GM12878 (cell line): ENCODE results near the gene ASPHD1. TPM values are rescaled to one million over a fixed set of nuclear protein-coding genes. Genes with fewer than 3 reads are reported as not detected.

Experiments used
- CBFB ChIP-seq: IDR thresholded peaks from 2 replicates; pipeline ENCODE4 v1.6.1; 2016; ENCODE audit warnings: antibody characterized with exemption, low read depth
- CREB1 ChIP-seq: IDR thresholded peaks from 2 replicates; pipeline ENCODE4 v1.6.1; 2012; ENCODE audit warnings: low read depth, mild to moderate bottlenecking, inconsistent platforms
- CREM ChIP-seq: IDR thresholded peaks from 2 replicates; pipeline ENCODE4 v1.6.1; 2014; ENCODE audit warnings: antibody characterized with exemption, low read depth
- EZH2 ChIP-seq: IDR thresholded peaks from 2 replicates; pipeline ENCODE4 v1.6.1; 2012; ENCODE audit warnings: low read depth, mild to moderate bottlenecking, control low read depth, inconsistent platforms, low read length, borderline replicate concordance; ENCODE audit not compliant: control insufficient read depth
- FOXK2 ChIP-seq: fragments of 450-650 bp; IDR thresholded peaks from 2 replicates; pipeline ENCODE4 v1.6.1; 2017; ENCODE audit warnings: mild to moderate bottlenecking, moderate library complexity
- GABPA ChIP-seq: IDR thresholded peaks from 2 replicates; pipeline ENCODE4 v1.6.1; 2014; ENCODE audit warnings: antibody characterized with exemption, low read depth, mild to moderate bottlenecking, inconsistent platforms
- IRF4 ChIP-seq: IDR thresholded peaks from 2 replicates; pipeline ENCODE4 v1.6.1; 2011; ENCODE audit warnings: low read depth, low read length
- KDM1A ChIP-seq: fragments of 200-600 bp; sonication (generic); IDR thresholded peaks from 2 replicates; pipeline ENCODE4 v1.6.1; 2016; ENCODE audit warnings: borderline replicate concordance
- MEF2B ChIP-seq: fragments of 450-650 bp; IDR thresholded peaks from 2 replicates; pipeline ENCODE4 v1.6.1; 2018; ENCODE audit warnings: mild to moderate bottlenecking, moderate library complexity; ENCODE audit not compliant: partially characterized antibody, poor library complexity, severe bottlenecking
- MTA3 ChIP-seq: IDR thresholded peaks from 2 replicates; pipeline ENCODE4 v1.6.1; 2012; ENCODE audit warnings: low read length, inconsistent platforms, borderline replicate concordance
- NBN ChIP-seq: fragments of 450-650 bp; IDR thresholded peaks from 2 replicates; pipeline ENCODE4 v1.6.1; 2016
- NFIC ChIP-seq: IDR thresholded peaks from 2 replicates; pipeline ENCODE4 v1.6.1; 2012; ENCODE audit warnings: low read depth, mild to moderate bottlenecking, inconsistent platforms, low read length, moderate library complexity
- NRF1 ChIP-seq: conservative IDR thresholded peaks from 2 replicates; pipeline ENCODE4 v1.6.1; 2011; ENCODE audit warnings: mild to moderate bottlenecking, low read depth, low read length, improper control_type of control experiment
- PAX8 ChIP-seq: fragments of 450-650 bp; IDR thresholded peaks from 2 replicates; pipeline ENCODE4 v1.6.1; 2017; ENCODE audit warnings: mild to moderate bottlenecking, moderate library complexity
- RB1 ChIP-seq: fragments of 450-650 bp; formaldehyde crosslinking; IDR thresholded peaks from 2 replicates; pipeline ENCODE4 v1.6.1; 2017; ENCODE audit warnings: mild to moderate bottlenecking, borderline replicate concordance
- SMARCA5 ChIP-seq: fragments of 450-650 bp; IDR thresholded peaks from 2 replicates; pipeline ENCODE4 v1.6.1; 2017; ENCODE audit warnings: mild to moderate bottlenecking
- SP1 ChIP-seq: IDR thresholded peaks from one replicate; pipeline ENCODE4 v1.6.1; 2011; ENCODE audit warnings: low read depth, low read length
- SPI1 ChIP-seq: IDR thresholded peaks from 2 replicates; pipeline ENCODE4 v1.6.1; 2011; ENCODE audit warnings: low read depth, mild to moderate bottlenecking, low read length, moderate library complexity, borderline replicate concordance; ENCODE audit not compliant: insufficient read depth
- SREBF1 ChIP-seq: IDR thresholded peaks from 2 replicates; pipeline ENCODE4 v1.6.1; 2012; ENCODE audit warnings: mild to moderate bottlenecking, low read length
- SRF ChIP-seq, 2 experiments: IDR thresholded peaks; 2 replicates each; pipeline ENCODE4 v1.6.1; 2011; ENCODE audit warnings: low read depth in 2 of 2, low read length in 2 of 2, mild to moderate bottlenecking in 1 of 2, moderate library complexity in 1 of 2
- STAT1 ChIP-seq: fragments of 450-650 bp; conservative IDR thresholded peaks from 2 replicates; pipeline ENCODE4 v1.6.1; 2014; ENCODE audit warnings: antibody characterized with exemption, mild to moderate bottlenecking
- TCF12 ChIP-seq: IDR thresholded peaks from 2 replicates; pipeline ENCODE4 v1.6.1; 2011; ENCODE audit warnings: low read depth, mild to moderate bottlenecking, low read length
- YY1 ChIP-seq: IDR thresholded peaks from 2 replicates; pipeline ENCODE4 v1.6.1; 2011; ENCODE audit warnings: low read depth, mild to moderate bottlenecking, low read length
- polyA plus RNA-seq, 11 experiments: library from polyadenylated mRNA; depleted of rRNA in 4 of 11; unstranded in 6 of 11; stranded (reverse) in 5 of 11; fragments of >200 nt; fragmentation: Nextera tagmentation in 4 of 11; fragmentation: Illumina TruSeq in 1 of 11; extraction: Ambion mirVana in 4 of 11; extraction: Trizol in 1 of 11; gene quantifications; 1 replicate in 1 of 11; 2 replicates in 10 of 11; pipeline versions ENCODE4 v1.2.1 to v1.2.3, GENCODE V29; 2011 to 2016; ENCODE audit warnings: inconsistent platforms in 2 of 11, missing spikeins in 2 of 11, low read depth in 1 of 11
- total RNA-seq, 4 experiments: library from RNA; depleted of rRNA in 3 of 4; stranded (reverse); fragments of >200 nt in 3 of 4; fragmentation: Illumina TruSeq in 1 of 4; extraction: Trizol in 1 of 4; gene quantifications; 2 replicates each; pipeline versions ENCODE4 v1.2.1 to v1.2.3, GENCODE V29; 2013 to 2021
- TF ChIP-seq, protein P1 (sequence below): fragments of 450-650 bp; IDR thresholded peaks from 2 replicates; pipeline ENCODE4 v1.6.1; 2016; ENCODE audit warnings: mild to moderate bottlenecking, moderate library complexity, borderline replicate concordance
- TF ChIP-seq, protein P2 (sequence below): fragments of 450-650 bp; IDR thresholded peaks from 2 replicates; pipeline ENCODE4 v1.6.1; 2016; ENCODE audit warnings: mild to moderate bottlenecking
- TF ChIP-seq, protein P3 (sequence below): IDR thresholded peaks from 2 replicates; pipeline ENCODE4 v1.6.1; 2012; ENCODE audit warnings: low read depth, low read length, improper control_type of control experiment

Gene ASPHD1
- total and polyA plus RNA-seq, 10 of the 15 experiments (the other 5 are each of a cell fraction or from before 2014, with no cell fraction given) = not detected

DNA sequence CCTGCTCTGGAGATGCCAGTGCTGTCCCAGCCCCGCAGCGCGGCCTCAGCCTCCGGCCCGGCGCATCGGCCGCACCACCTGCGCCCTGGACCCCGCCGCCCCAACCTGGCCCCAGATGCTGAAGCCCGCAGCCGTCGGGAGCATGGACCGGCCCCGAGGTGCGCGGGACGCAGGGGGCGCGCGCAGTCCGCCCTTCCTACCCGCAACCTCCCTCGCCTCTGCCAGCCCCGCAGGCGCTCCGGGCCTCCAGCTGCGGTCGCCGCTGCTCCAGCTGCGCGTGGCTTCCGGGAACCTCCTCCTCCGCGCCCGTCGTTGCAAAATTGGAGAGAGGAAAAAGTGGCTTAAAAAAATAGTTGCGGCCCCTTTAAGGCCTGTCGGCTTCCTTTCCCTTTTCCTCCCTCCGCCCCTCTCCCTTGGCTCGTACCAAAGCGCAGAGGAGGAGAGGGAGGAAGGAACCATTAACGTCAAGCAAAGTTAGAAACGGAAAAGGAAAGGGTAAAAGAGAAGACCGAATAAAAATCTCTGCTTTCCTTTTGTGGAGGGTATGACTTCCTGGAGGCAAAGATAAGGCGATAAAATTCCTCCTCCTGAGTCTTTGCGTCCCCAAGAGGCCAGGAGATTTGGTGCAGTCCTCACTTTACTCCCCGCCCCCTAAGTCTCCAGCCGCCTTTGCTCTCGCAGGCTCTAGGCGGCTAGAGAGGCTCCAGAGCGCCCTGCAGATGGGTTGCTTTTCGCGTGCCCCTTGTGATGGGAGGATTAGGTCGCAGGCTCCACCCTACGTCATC is 37.2 kb upstream of the ASPHD1 start, which contains the start of gene CDIPT (continued):
- TF ChIP-seq FOXK2 (peak; percentile 100), NBN (peak; percentile 98), SMARCA5 (peak; percentile 74; the same call in 1 of the 2 replicates), MEF2B (peak; percentile 46), CBFB (peak; percentile 71; the same call in 1 of the 2 replicates), YY1 (peak; percentile 67), SRF (IDR thresholded peaks at IDR 0.05; ENCODE audit: low read depth in 2 of 2, low read length in 2 of 2) (0 out of 4 replicates have a peak, but pooled peaks of 1 of the 2 experiments have one; percentile 9), NFIC (peak; percentile 80; the same call in 1 of the 2 replicates), SPI1 (no peak), SREBF1 (peak; percentile 99), STAT1 (peak; percentile 94; the same call in 1 of the 2 replicates), TCF12 (peak; percentile 61; the same call in 1 of the 2 replicates), NRF1 (no peak; the same call in 1 of the 2 replicates), PAX8 (no peak), CREM (peak; percentile 94), GABPA (no peak), IRF4 (peak; percentile 25; the same call in 1 of the 2 replicates), CREB1 (peak; percentile 89), EZH2 (no peak), KDM1A (no peak), MTA3 (no peak), SP1 (peak; percentile 84), RB1 (peak; percentile 93)
- TF ChIP-seq, protein P1, sequence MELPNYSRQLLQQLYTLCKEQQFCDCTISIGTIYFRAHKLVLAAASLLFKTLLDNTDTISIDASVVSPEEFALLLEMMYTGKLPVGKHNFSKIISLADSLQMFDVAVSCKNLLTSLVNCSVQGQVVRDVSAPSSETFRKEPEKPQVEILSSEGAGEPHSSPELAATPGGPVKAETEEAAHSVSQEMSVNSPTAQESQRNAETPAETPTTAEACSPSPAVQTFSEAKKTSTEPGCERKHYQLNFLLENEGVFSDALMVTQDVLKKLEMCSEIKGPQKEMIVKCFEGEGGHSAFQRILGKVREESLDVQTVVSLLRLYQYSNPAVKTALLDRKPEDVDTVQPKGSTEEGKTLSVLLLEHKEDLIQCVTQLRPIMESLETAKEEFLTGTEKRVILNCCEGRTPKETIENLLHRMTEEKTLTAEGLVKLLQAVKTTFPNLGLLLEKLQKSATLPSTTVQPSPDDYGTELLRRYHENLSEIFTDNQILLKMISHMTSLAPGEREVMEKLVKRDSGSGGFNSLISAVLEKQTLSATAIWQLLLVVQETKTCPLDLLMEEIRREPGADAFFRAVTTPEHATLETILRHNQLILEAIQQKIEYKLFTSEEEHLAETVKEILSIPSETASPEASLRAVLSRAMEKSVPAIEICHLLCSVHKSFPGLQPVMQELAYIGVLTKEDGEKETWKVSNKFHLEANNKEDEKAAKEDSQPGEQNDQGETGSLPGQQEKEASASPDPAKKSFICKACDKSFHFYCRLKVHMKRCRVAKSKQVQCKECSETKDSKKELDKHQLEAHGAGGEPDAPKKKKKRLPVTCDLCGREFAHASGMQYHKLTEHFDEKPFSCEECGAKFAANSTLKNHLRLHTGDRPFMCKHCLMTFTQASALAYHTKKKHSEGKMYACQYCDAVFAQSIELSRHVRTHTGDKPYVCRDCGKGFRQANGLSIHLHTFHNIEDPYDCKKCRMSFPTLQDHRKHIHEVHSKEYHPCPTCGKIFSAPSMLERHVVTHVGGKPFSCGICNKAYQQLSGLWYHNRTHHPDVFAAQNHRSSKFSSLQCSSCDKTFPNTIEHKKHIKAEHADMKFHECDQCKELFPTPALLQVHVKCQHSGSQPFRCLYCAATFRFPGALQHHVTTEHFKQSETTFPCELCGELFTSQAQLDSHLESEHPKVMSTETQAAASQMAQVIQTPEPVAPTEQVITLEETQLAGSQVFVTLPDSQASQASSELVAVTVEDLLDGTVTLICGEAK = peak; percentile 80; the same call in 1 of the 2 replicates
- TF ChIP-seq, protein P2, sequence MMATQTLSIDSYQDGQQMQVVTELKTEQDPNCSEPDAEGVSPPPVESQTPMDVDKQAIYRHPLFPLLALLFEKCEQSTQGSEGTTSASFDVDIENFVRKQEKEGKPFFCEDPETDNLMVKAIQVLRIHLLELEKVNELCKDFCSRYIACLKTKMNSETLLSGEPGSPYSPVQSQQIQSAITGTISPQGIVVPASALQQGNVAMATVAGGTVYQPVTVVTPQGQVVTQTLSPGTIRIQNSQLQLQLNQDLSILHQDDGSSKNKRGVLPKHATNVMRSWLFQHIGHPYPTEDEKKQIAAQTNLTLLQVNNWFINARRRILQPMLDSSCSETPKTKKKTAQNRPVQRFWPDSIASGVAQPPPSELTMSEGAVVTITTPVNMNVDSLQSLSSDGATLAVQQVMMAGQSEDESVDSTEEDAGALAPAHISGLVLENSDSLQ = peak; percentile 48; the same call in 1 of the 2 replicates
- TF ChIP-seq, protein P3, sequence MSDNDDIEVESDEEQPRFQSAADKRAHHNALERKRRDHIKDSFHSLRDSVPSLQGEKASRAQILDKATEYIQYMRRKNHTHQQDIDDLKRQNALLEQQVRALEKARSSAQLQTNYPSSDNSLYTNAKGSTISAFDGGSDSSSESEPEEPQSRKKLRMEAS = no peak
